CD4-positive, CD25-positive, alpha-beta regulatory T cell (primary cell): Measurements from ENCODE around the gene PIWIL4. TPM values are rescaled to one million over a fixed set of nuclear protein-coding genes. Genes with fewer than 3 reads are reported as not detected.
A peak's percentile ranks its signal among the peaks of the same experiment; 100 is the strongest.
"Not testable (repeated sequence)": the region's sequence is repeated elsewhere in the genome, so short reads cannot be mapped to it uniquely, and the experiment has no call there.

Experiments
- ATAC-seq, 2 donors: fragments of 150-1000 bp; cut with Tn5 transposase; one replicate each; pipeline ENCODE4 v1.10.0; 2021; ENCODE audit warnings: low read depth in 2 of 2, moderate number of reproducible peaks in 2 of 2, moderate library complexity in 1 of 2
- DNase-seq, 3 donors: peaks; one replicate each; pipeline versions ENCODE4 v3.0.0 to v3.0.0-alpha.2; 2012 to 2022; ENCODE audit warnings: mixed read lengths in 1 of 3
- H3K27ac ChIP-seq: one replicate; pipeline ENCODE4 v1.7.0; 2013; ENCODE audit warnings: mild to moderate bottlenecking, low read length; ENCODE audit not compliant: insufficient read depth, poor library complexity, severe bottlenecking
- H3K27me3 ChIP-seq: one replicate; pipeline ENCODE4 v1.7.0; 2013; ENCODE audit warnings: low read length; ENCODE audit not compliant: control insufficient read depth, insufficient read depth
- H3K36me3 ChIP-seq: one replicate; pipeline ENCODE4 v1.7.0; 2013; ENCODE audit warnings: mild to moderate bottlenecking, low read length, moderate library complexity; ENCODE audit not compliant: control insufficient read depth, insufficient read depth
- H3K4me1 ChIP-seq: 2 replicates; pipeline ENCODE4 v1.7.0; 2013; ENCODE audit warnings: mild to moderate bottlenecking, low read length; ENCODE audit not compliant: insufficient read depth, control insufficient read depth, poor library complexity, severe bottlenecking
- H3K4me3 ChIP-seq: one replicate; pipeline ENCODE4 v1.7.0; 2013; ENCODE audit warnings: low read depth, mild to moderate bottlenecking, low read length, moderate library complexity
- H3K9me3 ChIP-seq, 2 experiments: 1 replicate in 1 of 2; 2 replicates in 1 of 2; pipeline ENCODE4 v1.7.0; 2013; ENCODE audit warnings: low read length in 2 of 2, mild to moderate bottlenecking in 1 of 2, moderate library complexity in 1 of 2; ENCODE audit not compliant: control insufficient read depth in 2 of 2
- H3K27ac Mint-ChIP-seq, 3 donors: one replicate each; pipeline ENCODE4 v1.8.0; 2020 to 2022; ENCODE audit warnings: mild to moderate bottlenecking in 3 of 3, mixed read lengths in 3 of 3, moderate library complexity in 2 of 3
- H3K27me3 Mint-ChIP-seq: one replicate; pipeline ENCODE4 v1.8.0; 2022; ENCODE audit warnings: mild to moderate bottlenecking, mixed read lengths
- H3K36me3 Mint-ChIP-seq: one replicate; pipeline ENCODE4 v1.8.0; 2020; ENCODE audit warnings: mixed read lengths
- H3K4me1 Mint-ChIP-seq, 4 donors: one replicate each; pipeline ENCODE4 v1.8.0; 2020 to 2022; ENCODE audit warnings: mixed read lengths in 4 of 4, mild to moderate bottlenecking in 1 of 4
- H3K4me3 Mint-ChIP-seq, 4 donors: one replicate each; pipeline ENCODE4 v1.8.0; 2020 to 2022; ENCODE audit warnings: mild to moderate bottlenecking in 4 of 4, mixed read lengths in 4 of 4, moderate library complexity in 3 of 4
- H3K9me3 Mint-ChIP-seq, 7 donors: one replicate each; pipeline ENCODE4 v1.8.0; 2020 to 2022; ENCODE audit warnings: mixed read lengths in 7 of 7, mild to moderate bottlenecking in 3 of 7, moderate library complexity in 2 of 7
- polyA plus RNA-seq, 4 donors: library from polyadenylated mRNA; unstranded; fragments of 300-500 nt; fragmentation: Illumina TruSeq; gene quantifications; one replicate each; pipeline ENCODE4 v1.2.3, GENCODE V29; 2021
- total RNA-seq: library from RNA; stranded (reverse); gene quantifications from one replicate; pipeline ENCODE4 v1.2.3, GENCODE V29; 2022

PIWIL4 gene
- total and polyA plus RNA-seq, 5 donors from 2014 or later, result 0.18 to 1.3 (median 1.3) TPM

DNA sequence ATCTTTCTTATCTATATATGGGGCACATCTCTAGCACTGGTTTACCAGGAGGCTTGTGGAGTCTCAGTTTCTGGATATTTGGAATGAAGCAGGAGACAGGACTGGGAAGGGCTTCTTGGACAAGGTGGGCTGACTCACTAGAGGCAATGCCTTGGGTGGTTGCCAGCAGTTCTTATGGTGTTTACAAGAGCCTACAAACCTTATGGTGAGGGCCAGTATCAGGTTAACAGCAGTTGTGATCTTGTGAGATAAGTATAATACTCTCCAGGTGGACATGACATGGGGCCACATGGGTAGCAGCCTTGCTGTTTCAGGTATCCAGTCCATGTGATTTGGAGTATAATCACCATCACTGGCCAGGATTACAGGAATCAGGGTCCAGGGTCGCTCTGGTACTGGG is 13.2 kb upstream of the PIWIL4 start:
- Mint-ChIP-seq H3K36me3 (no peaks in the 10 kb centered on the region), H3K27me3 (no peaks in the 10 kb centered on the region), H3K4me1 (peaks cover 11 to 17% (median 15%) of the 10 kb centered on the region in 4 donors), H3K27ac (no peak overlapping the region), H3K9me3 (no peaks in the 10 kb centered on the region), H3K4me3 (no peak overlapping the region)
- no peaks in the 10 kb centered on the region for H3K9me3 ChIP-seq
- DNase-seq (no peak), ATAC-seq (no peak)
- no peaks in the 10 kb centered on the region for H3K4me1 ChIP-seq
- no peaks in the 10 kb centered on the region for H3K36me3 ChIP-seq
- H3K27me3 ChIP-seq, result no peaks in the 10 kb centered on the region
- no peak overlapping the region for H3K27ac ChIP-seq
- no peak overlapping the region for H3K4me3 ChIP-seq

DNA sequence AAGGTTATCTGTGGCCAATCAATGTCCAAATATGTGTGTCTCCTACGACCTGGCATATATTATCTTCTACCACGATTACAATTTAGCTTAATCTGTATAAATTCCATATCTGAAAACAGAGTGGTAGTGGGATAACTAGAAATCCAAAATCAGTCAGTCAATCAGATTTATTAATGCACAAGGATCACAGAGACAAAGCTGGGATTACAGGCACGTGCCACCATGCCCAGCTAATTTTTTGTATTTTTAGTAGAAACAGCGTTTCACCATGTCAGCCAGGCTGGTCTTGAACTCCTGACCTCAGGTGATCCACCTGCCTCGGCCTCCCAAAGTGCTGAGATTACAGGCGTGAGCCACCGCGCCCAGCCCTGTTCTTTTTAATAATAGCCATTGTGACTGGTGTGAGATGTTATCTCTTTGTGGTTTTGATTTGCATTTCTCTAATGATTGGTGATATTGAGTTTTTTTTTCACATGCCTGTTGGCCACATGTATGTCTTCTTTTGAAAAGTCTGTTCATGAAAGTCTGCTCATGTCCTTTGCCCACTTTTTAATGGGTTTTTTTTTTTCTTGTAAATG is 11.3 kb upstream of the PIWIL4 start:
- H3K9me3 ChIP-seq, DNase-seq, H3K9me3 Mint-ChIP-seq, H3K4me3 ChIP-seq, H3K4me3 Mint-ChIP-seq, H3K36me3 ChIP-seq, H3K27me3 Mint-ChIP-seq, H3K27me3 ChIP-seq, H3K36me3 Mint-ChIP-seq, H3K4me1 ChIP-seq, H3K27ac ChIP-seq, H3K4me1 Mint-ChIP-seq, ATAC-seq: not testable (repeated sequence)
- peak overlapping the region in 1 of 3 donors; percentile 12 for H3K27ac Mint-ChIP-seq

DNA sequence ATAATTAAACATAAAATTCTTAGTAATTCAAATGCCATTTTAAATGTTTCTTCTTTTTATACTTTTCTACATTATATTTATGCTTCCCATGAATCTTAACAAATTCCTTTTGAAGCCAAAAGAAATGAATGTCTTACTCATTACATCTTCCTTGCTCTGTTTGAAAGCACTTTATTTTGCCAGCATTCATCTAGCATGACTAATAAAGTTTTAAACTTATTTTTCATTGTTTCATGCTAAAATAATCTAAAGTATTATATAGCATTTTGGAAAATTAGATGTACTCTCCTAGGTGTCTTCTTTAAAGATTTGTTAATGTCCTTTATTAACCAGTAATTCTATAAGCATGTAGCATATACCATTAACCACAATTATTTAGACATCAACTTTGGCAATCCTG is 9.7 kb upstream of the PIWIL4 start:
- no peak overlapping the region for H3K27ac ChIP-seq
- Mint-ChIP-seq H3K4me3 (no peak overlapping the region), H3K9me3 (no peaks in the 10 kb centered on the region), H3K4me1 (peaks cover 0 to 8% (median 3%) of the 10 kb centered on the region in 4 donors), H3K27me3 (no peaks in the 10 kb centered on the region), H3K36me3 (no peaks in the 10 kb centered on the region), H3K27ac (no peak overlapping the region)
- H3K4me3 ChIP-seq, result no peak overlapping the region
- H3K36me3 ChIP-seq, result no peaks in the 10 kb centered on the region
- DNase-seq (no peak), ATAC-seq (no peak)
- no peaks in the 10 kb centered on the region for H3K4me1 ChIP-seq
- H3K9me3 ChIP-seq, result no peaks in the 10 kb centered on the region
- no peaks in the 10 kb centered on the region for H3K27me3 ChIP-seq

DNA sequence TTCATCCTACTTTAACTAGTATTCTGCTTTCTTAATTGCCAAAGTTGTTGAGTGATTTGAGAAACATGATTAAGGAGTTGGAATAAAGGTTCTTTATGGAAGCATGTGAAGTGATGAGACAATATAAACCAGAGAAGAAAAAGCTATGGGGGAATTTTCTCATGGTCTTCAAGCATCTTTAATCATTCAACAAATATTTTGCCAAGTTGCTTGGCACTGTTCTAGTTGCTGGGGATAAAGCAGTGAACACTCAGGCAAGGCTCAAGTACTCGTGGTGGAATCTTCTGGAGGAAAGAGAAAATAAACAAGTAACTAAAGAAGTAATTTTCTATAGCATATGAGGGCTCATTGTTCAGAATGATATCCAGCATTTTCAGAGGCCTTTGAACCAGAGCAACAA is 9.2 kb upstream of the PIWIL4 start:
- Histone ChIP-seq H3K9me3 (no peaks in the 10 kb centered on the region), H3K4me3 (no peak overlapping the region), H3K36me3 (no peaks in the 10 kb centered on the region), H3K4me1 (no peaks in the 10 kb centered on the region), H3K27me3 (no peaks in the 10 kb centered on the region), H3K27ac (no peak overlapping the region)
- DNase-seq, result no peak
- no peaks in the 10 kb centered on the region for H3K36me3 Mint-ChIP-seq
- peaks cover 0 to 8% (median 3%) of the 10 kb centered on the region in 4 donors for H3K4me1 Mint-ChIP-seq
- H3K27ac Mint-ChIP-seq, result no peak overlapping the region
- ATAC-seq, result no peak
- no peak overlapping the region for H3K4me3 Mint-ChIP-seq
- no peaks in the 10 kb centered on the region for H3K27me3 Mint-ChIP-seq
- no peaks in the 10 kb centered on the region for H3K9me3 Mint-ChIP-seq

DNA sequence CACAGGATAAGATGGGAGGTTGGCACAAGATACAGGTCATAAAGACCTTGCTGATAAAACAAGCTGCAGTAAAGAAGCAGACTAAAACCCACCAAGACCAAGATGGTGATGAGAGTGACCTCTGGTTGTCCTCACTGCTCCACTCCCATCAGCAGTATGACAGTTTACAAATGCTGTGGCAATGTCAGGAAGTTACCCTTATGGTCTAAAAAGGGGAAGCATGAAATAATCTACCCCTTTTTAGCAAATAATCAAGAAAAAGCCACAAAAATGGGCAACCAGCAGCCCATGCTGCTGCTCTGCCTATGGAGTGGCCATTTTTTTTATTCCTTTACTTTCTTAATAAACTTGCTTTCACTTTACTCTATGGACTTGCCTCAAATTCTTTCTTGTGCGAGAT is 8.7 kb upstream of the PIWIL4 start:
- Mint-ChIP-seq H3K27me3 (no peaks in the 10 kb centered on the region), H3K4me3 (no peak overlapping the region), H3K36me3 (no peaks in the 10 kb centered on the region), H3K9me3 (no peaks in the 10 kb centered on the region), H3K27ac (no peak overlapping the region), H3K4me1 (peaks cover 0 to 8% (median 3%) of the 10 kb centered on the region in 4 donors)
- Histone ChIP-seq H3K4me1 (no peaks in the 10 kb centered on the region), H3K27me3 (no peaks in the 10 kb centered on the region), H3K9me3 (no peaks in the 10 kb centered on the region), H3K4me3 (no peak overlapping the region), H3K27ac (no peak overlapping the region), H3K36me3 (no peaks in the 10 kb centered on the region)
- no peak for ATAC-seq
- DNase-seq, result no peak

DNA sequence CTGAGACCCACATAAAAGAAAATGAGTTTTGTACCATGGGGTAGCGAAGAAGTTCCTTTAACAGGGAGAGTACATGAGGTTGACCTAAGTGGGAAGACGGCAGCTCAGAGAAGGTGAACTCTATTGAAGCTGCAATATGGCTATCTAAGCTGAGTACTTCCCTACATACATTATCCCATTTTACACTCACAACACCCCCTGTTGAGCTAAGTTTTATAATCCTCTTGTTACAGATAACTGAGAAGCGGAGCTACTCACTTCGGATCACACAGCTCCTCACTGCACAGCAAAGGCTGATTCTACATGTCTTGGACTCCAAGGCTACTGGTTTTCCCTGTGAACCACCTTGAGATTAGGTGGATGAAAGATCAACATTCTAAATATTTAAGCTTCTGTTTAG is 8.2 kb upstream of the PIWIL4 start:
- Mint-ChIP-seq H3K4me3 (no peak overlapping the region), H3K27me3 (no peaks in the 10 kb centered on the region), H3K9me3 (no peaks in the 10 kb centered on the region), H3K27ac (no peak overlapping the region), H3K4me1 (peaks cover 0 to 8% (median 3%) of the 10 kb centered on the region in 4 donors), H3K36me3 (no peaks in the 10 kb centered on the region)
- DNase-seq (no peak), ATAC-seq (no peak)
- Histone ChIP-seq H3K27me3 (no peaks in the 10 kb centered on the region), H3K9me3 (no peaks in the 10 kb centered on the region), H3K4me3 (no peak overlapping the region), H3K36me3 (no peaks in the 10 kb centered on the region), H3K27ac (no peak overlapping the region), H3K4me1 (no peaks in the 10 kb centered on the region)

DNA sequence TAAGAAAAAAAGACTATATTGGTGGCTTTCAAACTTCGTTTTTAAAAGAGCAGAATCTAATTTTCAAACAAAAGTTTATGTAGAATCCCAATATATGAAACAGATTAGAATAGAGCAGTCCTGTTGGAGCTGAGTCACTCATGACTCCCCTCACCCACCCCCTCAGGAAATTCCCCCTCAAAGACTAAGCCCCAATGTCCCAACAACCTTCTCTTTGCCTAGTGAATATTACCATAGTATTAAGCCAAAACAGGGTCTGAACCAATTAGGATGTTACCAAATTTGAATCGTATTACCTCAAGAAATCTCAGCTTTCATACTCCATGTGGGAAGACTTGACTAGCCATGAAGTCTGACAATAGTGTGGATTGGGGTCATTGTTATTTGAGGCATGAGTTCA is 7.8 kb upstream of the PIWIL4 start:
- no peak overlapping the region for H3K4me3 Mint-ChIP-seq
- H3K27ac ChIP-seq, result no peak overlapping the region
- H3K36me3 Mint-ChIP-seq, result no peaks in the 10 kb centered on the region
- H3K36me3 ChIP-seq, result no peaks in the 10 kb centered on the region
- H3K4me3 ChIP-seq, result no peak overlapping the region
- ATAC-seq (no peak), DNase-seq (no peak)
- no peak overlapping the region for H3K27ac Mint-ChIP-seq
- no peaks in the 10 kb centered on the region for H3K9me3 ChIP-seq
- H3K27me3 ChIP-seq, result no peaks in the 10 kb centered on the region
- no peaks in the 10 kb centered on the region for H3K27me3 Mint-ChIP-seq
- no peaks in the 10 kb centered on the region for H3K9me3 Mint-ChIP-seq
- no peaks in the 10 kb centered on the region for H3K4me1 ChIP-seq
- H3K4me1 Mint-ChIP-seq, result peaks cover 0 to 8% (median 3%) of the 10 kb centered on the region in 4 donors

DNA sequence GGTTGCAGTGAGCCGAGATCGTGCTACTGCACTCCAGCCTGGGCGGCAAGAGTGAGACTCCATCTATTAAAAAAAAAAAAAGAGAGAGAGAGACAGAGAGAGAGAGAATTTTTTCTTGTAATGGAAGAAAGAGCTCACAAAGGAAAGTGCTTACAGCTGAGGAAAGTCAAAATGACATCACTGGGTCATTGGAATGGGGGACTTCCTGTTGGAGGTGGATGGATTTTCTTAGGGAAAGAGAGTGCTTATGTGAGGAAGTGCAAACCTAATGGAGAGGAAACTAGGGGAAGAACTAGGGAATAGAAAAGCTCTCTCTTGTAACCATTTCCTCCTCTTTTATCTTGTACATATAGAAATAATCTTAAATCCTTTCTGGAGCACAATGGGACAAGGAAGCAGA is 6.3 kb upstream of the PIWIL4 start:
- no peaks in the 10 kb centered on the region for H3K27me3 Mint-ChIP-seq
- no peak overlapping the region for H3K27ac Mint-ChIP-seq
- ATAC-seq (no peak), DNase-seq (no peak)
- H3K27ac ChIP-seq, result no peak overlapping the region
- no peaks in the 10 kb centered on the region for H3K27me3 ChIP-seq
- no peaks in the 10 kb centered on the region for H3K36me3 Mint-ChIP-seq
- no peaks in the 10 kb centered on the region for H3K36me3 ChIP-seq
- H3K9me3 ChIP-seq, result no peaks in the 10 kb centered on the region
- H3K9me3 Mint-ChIP-seq, result peaks cover 0 to 1% (median 0%) of the 10 kb centered on the region in 7 donors
- peaks cover 0 to 8% (median 1%) of the 10 kb centered on the region in 4 donors for H3K4me1 Mint-ChIP-seq
- no peak overlapping the region for H3K4me3 Mint-ChIP-seq
- no peak overlapping the region for H3K4me3 ChIP-seq
- H3K4me1 ChIP-seq, result no peaks in the 10 kb centered on the region
